GM19193 (cell line): ENCODE results near the gene RBM38.
A peak's percentile ranks its signal among the peaks of the same experiment; 100 is the strongest.

Experiments
- POLR2A ChIP-seq: IDR thresholded peaks from 4 replicates; pipeline ENCODE4 v1.6.1; 2011; ENCODE audit not compliant: insufficient read depth, insufficient read length; ENCODE audit errors: extremely low read depth

Gene RBM38

GRCh38 chr20:57404006-57404405, 12.8 kb downstream of the RBM38 start:
- TF ChIP-seq POLR2A = no peak

DNA sequence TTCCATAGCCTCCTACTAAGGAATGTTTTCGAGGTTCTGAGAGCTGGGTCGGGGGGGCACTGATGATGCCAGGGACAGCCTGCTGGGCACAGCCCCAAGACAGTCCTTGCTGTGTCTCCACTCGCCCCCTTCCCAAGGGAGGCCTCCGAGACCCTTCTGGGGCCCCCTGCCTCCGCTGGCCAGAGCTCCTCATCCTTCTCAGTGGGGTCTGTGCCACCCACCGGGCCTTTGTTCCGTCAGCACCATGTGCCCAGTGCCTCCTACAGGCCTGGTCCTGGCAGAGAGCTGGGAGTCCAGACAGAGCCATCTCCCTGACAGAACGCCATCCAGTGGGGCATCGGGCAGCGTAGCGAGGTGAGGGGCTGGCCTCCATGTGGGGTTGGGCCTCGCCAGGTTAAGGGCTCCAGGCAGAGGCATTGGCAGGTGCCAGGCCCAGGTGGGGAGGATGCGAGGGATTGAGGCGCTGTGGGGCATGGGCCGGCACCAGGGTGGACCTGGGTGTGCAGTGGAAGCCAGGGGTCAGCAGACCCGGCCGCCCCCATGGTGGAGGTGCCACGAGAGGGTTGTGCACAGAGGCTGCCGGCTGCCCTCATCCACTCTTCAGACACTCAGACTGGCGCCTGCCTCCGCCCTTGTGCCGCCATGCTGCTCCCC, 13.3 kb downstream of the RBM38 start:
- peak; percentile 16 for TF ChIP-seq POLR2A

DNA sequence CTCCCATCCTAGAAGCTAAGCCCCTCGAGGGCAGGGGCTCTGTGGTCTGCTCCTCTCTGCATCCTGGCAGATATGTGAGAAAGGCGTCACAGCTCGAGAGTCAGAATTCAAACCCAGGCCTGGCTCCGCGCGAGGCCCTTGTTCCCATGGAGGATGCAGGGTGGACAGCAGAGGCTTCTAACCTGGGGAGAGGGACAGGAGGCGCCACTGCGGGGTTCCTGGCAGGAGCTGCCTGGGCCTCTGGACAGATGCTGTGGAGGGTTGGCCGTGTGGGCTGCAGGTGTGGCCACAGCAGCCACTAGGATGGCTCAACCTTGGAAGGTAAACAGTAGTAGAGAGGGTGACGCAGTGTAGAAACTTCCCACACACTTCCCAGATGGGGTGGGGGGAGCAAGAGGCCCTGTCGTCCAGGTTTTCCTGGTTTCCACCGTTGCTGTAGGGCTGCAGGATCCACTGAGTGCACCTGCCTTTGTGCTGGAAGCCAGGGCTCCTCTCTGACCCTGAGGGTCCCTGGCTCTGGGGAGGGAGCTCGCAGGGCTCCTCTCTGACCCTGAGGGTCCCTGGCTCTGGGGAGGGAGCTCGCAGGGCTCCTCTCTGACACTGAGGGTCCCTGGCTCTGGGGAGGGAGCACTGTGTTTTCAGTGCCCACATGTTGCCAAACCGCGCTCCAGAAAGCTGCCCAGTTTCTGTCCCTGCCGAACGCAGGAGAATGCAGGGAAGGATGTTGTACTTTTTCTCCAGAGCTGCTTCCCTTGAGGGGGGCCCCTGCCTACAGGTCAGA, 14.2 kb downstream of the RBM38 start:
- TF ChIP-seq POLR2A = no peak

DNA sequence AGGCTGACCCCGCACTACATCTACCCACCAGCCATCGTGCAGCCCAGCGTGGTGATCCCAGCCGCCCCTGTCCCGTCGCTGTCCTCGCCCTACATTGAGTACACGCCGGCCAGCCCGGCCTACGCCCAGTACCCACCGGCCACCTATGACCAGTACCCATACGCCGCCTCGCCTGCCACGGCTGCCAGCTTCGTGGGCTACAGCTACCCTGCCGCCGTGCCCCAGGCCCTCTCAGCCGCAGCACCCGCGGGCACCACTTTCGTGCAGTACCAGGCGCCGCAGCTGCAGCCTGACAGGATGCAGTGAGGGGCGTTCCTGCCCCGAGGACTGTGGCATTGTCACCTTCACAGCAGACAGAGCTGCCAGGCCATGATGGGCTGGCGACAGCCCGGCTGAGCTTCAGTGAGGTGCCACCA, 16.4 kb downstream of the RBM38 start:
- TF ChIP-seq POLR2A = no peak

- no peak for TF ChIP-seq POLR2A
Measured at GRCh38 chr20:57408131-57408530, 16.9 kb downstream of the RBM38 start.

DNA sequence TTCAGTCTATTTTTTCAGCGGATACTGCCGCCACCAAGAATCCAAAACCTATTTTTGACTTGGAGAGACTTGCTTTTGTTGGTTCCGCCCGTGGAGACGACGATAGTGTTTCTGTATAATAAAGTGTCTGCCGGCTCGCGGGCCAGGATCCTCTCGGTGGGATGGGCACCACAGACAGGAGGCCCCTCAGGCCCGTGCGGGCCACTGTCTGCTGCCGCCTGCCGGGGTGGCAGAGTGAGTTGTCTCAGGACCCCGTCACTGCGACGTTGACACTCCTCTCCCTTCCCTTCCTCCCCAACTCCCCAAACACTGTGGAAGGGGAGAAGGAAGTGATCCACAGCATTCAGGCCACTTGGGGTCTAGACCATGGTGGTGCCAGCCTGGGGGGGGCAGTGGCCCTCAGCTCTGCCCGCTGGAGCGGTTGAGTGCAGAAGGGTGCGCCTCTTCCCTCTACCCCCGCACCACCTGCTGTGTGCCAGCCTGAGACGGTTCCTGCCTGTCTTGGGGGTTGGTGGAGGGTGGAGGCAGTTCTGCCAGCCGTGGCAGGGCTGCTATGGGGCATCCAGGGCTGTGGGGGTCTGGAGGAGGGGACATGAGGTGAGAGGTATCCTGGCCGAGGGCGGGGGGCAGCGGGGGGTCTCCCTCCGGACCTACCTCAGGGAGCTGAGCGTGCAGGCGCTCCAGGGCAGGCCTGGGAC, 17.5 kb downstream of the RBM38 start:
- TF ChIP-seq POLR2A = peak; percentile 32

GRCh38 chr20:57409316-57409671, 18.1 kb downstream of the RBM38 start:
- TF ChIP-seq POLR2A = no peak

- no peak for TF ChIP-seq POLR2A
Measured at GRCh38 chr20:57409672-57410397, 18.6 kb downstream of the RBM38 start.

- no peak for TF ChIP-seq POLR2A
Measured at GRCh38 chr20:57410398-57410920, 19.3 kb downstream of the RBM38 start.

DNA sequence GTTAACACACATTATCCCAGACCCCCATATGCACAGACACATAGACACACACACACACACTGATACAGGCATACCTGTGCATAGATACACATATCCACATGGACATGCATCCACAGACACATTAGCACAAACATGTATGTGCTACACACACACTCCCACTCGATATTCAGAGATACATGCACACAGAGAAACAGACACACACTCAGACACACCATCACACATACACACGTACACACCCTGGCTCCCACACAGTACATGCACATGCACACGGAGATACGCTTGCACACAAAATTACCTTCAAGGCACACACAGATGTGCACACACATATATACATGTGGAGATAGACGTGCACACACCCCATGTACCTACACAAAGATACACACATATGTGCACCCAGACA, 19.7 kb downstream of the RBM38 start:
- no peak for TF ChIP-seq POLR2A

DNA sequence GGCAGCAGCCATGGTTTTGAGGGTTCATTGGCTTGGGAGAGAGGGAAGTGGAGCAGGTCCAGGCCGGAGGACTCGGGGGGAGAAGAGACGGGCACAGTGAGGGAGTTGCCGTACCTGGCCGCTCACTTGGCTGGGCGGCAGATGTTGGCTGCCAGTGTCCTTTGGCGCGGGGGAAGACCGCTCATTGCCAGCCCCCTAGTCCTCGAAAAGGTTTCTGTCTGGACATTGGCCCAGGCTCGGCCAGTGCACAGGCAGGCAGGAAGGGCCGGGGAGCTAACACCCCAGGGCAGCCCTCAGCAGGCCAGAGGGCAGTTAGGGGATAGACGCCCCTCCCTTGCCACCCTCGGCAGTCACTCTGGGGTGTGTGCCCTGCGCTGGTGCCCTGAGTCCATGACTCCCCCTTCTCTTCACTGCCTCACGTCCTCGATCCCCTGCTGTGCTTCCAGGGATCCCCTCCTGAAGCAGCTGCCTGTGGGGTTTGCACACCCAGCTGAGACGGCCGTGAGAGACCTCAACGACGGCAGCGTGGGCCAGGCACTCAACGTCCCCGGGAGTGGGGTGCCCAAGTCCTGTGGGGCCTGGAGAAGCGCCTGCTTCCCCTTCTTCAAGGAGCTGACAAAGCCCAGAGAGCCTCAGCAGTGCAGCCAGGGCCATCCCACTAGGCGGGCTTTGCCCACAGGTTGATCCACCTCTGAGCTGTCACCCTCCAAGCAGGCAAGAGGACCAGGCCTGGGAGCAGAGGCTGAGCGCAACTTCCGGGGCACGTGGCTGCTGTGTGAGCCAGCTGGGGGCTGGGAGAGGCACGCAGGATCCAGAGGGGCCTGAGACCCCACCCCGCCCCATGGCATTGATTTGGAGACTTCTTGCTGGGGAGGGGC, 20.4 kb downstream of the RBM38 start:
- no peak for TF ChIP-seq POLR2A

DNA sequence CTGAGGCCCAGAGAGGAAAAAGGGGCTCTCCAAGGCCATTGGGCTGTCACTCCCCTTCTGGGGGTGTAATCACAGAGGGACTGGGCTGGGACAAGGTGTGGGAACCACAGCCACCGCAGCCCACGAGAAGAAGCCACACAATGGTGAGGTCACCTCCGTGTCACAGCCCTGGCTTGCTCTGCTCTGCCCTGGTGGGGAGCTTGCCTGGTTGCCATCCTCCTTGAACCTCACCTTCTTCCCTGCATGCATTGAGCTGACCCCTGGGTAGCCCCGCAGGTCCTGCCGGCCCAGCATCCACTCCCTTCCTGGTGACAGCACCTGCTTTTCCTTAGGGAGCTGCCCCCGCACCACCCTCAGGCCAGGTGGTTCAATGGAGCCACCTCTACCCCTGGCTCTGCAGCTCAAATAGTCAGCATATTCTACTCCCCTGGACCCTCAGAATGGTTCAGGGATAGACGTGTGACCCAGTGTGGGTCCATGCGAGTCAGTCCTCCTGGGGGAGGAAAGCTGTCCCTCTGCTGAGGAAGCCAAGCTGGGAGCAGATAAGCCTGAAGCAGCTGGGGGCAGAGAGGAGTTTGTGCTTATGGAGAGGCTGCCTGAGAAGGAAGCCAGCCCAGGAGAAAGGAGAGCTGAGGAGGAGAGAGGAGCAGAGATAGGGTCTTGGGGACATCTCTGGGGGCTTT, 21.3 kb downstream of the RBM38 start:
- TF ChIP-seq POLR2A = no peak

DNA sequence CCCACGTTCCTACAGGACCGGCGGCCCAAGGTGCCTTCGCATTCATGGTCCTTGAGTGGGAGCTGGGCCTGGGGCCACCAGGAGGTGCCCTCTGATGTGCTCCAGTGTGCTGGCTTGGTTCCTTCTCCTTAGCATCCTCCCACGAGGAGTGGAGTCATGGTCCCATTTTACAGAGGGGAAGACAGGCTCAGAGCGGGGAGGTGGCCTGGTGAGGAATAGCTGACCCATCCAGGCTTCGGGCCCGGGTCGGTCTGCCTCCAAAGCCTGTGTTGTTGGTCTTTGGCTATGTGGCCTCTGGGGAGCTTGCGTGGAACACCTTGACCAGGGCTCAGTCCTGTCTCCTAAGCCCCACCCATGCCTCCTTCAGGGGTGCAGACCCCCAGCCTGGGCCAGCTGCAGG, 22.8 kb downstream of the RBM38 start:
- no peak for TF ChIP-seq POLR2A
